HEK293 (cell line): ENCODE measurements around the gene OPCML.

Experiments
- MYNN ChIP-seq: fragments of 450-650 bp; formaldehyde crosslinking; IDR thresholded peaks from 2 replicates; pipeline ENCODE4 v1.5.1; 2016; ENCODE audit warnings: missing biosample characterization, missing genetic modification characterization, borderline replicate concordance
- ZNF629 ChIP-seq: fragments of 450-650 bp; formaldehyde crosslinking; IDR thresholded peaks from 2 replicates; pipeline ENCODE4 v1.5.1; 2017; ENCODE audit warnings: missing biosample characterization, missing genetic modification characterization
- TF ChIP-seq, protein P1 (sequence below): fragments of 450-650 bp; formaldehyde crosslinking; IDR thresholded peaks from 2 replicates; pipeline ENCODE4 v1.5.1; 2016; ENCODE audit warnings: missing biosample characterization, missing genetic modification characterization

DNA sequence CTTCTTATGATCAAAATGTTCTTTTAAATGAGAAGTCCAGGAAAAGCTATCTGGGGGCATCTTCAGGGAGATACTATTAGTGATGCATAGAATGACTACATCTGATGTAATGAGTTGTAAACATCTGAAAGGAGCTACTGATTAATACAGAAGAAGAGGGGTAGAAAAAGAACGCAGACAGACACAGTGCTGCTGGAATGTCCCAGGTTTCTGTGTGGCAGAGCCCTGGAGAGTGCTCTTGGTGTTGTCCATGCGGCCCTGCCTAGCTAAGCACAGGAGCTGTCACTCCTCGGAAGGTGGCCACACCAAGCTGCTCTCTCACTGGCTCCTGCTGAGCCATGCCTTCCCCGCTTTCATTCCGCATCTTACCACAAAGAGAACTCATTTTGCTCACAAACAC lies 768.8 kb downstream of the OPCML start:
- TF ChIP-seq ZNF629 (tag by site-specific recombination) (no peak), MYNN (tag by site-specific recombination) (no peak)
- TF ChIP-seq, protein P1, sequence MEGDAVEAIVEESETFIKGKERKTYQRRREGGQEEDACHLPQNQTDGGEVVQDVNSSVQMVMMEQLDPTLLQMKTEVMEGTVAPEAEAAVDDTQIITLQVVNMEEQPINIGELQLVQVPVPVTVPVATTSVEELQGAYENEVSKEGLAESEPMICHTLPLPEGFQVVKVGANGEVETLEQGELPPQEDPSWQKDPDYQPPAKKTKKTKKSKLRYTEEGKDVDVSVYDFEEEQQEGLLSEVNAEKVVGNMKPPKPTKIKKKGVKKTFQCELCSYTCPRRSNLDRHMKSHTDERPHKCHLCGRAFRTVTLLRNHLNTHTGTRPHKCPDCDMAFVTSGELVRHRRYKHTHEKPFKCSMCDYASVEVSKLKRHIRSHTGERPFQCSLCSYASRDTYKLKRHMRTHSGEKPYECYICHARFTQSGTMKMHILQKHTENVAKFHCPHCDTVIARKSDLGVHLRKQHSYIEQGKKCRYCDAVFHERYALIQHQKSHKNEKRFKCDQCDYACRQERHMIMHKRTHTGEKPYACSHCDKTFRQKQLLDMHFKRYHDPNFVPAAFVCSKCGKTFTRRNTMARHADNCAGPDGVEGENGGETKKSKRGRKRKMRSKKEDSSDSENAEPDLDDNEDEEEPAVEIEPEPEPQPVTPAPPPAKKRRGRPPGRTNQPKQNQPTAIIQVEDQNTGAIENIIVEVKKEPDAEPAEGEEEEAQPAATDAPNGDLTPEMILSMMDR (tag by site-specific recombination) = no peak
